SK-N-SH treated with all-trans-retinoic acid at 6 μM for 48 hours (cell line): ENCODE results near the gene C6orf132.

Source experiments
- ATAC-seq: fragments of 200-7000 bp; cut with Tn5 transposase; 3 replicates; pipeline ENCODE4 v1.9.1; 2020; ENCODE audit warnings: mild to moderate bottlenecking, moderate library complexity
- ARNTL ChIP-seq: fragments of 450-650 bp; formaldehyde crosslinking; IDR thresholded peaks from 2 replicates; pipeline ENCODE4 v1.5.0; 2020; ENCODE audit warnings: low read depth, mild to moderate bottlenecking, moderate library complexity, borderline replicate concordance
- BACH2 ChIP-seq: fragments of 250-450 bp; sonication (Bioruptor Pico); IDR thresholded peaks from 2 replicates; pipeline ENCODE4 v1.9.0; 2021; ENCODE audit warnings: mild to moderate bottlenecking, borderline replicate concordance
- CREB5 ChIP-seq: fragments of 250-450 bp; sonication (Bioruptor Pico); IDR thresholded peaks from 2 replicates; pipeline ENCODE4 v1.5.1; 2020; ENCODE audit warnings: low read depth, mild to moderate bottlenecking, moderate library complexity
- CSDC2 ChIP-seq: fragments of 250-450 bp; sonication (Bioruptor Pico); IDR thresholded peaks from 2 replicates; pipeline ENCODE4 v1.5.0; 2020; ENCODE audit warnings: mild to moderate bottlenecking, moderate library complexity
- CSRNP3 ChIP-seq: fragments of 250-450 bp; sonication (Bioruptor Pico); IDR thresholded peaks from 2 replicates; pipeline ENCODE4 v1.5.1; 2021; ENCODE audit warnings: mild to moderate bottlenecking, moderate library complexity
- GLIS3 ChIP-seq: fragments of 250-450 bp; sonication (Bioruptor Pico); IDR thresholded peaks from 2 replicates; pipeline ENCODE4 v1.5.0; 2020; ENCODE audit warnings: mild to moderate bottlenecking, moderate library complexity
- ISL1 ChIP-seq: fragments of 250-450 bp; sonication (Bioruptor Pico); IDR thresholded peaks from 2 replicates; pipeline ENCODE4 v2.1.2; 2022; ENCODE audit warnings: mild to moderate bottlenecking, moderate library complexity
- OSR1 ChIP-seq: fragments of 250-450 bp; sonication (Bioruptor Pico); IDR thresholded peaks from 2 replicates; pipeline ENCODE4 v1.8.0; 2022; ENCODE audit warnings: moderate library complexity, mild to moderate bottlenecking, inconsistent platforms
- PATZ1 ChIP-seq: fragments of 250-450 bp; sonication (Bioruptor Pico); IDR thresholded peaks from 2 replicates; pipeline ENCODE4 v1.8.0; 2020; ENCODE audit warnings: mild to moderate bottlenecking, moderate library complexity, borderline replicate concordance
- POU6F1 ChIP-seq: fragments of 250-450 bp; sonication (Bioruptor Pico); IDR thresholded peaks from 2 replicates; pipeline ENCODE4 v1.8.0; 2021; ENCODE audit warnings: low read depth, mild to moderate bottlenecking, moderate library complexity, borderline replicate concordance
- PPARA ChIP-seq: fragments of 250-450 bp; sonication (Bioruptor Pico); IDR thresholded peaks from 2 replicates; pipeline ENCODE4 v1.5.0; 2020; ENCODE audit warnings: mild to moderate bottlenecking, borderline replicate concordance
- RARB ChIP-seq: fragments of 250-450 bp; sonication (Bioruptor Pico); IDR thresholded peaks from 2 replicates; pipeline ENCODE4 v1.8.0; 2021; ENCODE audit warnings: mild to moderate bottlenecking, moderate library complexity
- SNAI2 ChIP-seq: fragments of 250-450 bp; sonication (Bioruptor Pico); IDR thresholded peaks from 2 replicates; pipeline ENCODE4 v1.5.0; 2020; ENCODE audit warnings: mild to moderate bottlenecking, moderate library complexity
- TCF4 ChIP-seq: fragments of 250-450 bp; sonication (Bioruptor Pico); IDR thresholded peaks from 2 replicates; pipeline ENCODE4 v1.8.0; 2021; ENCODE audit warnings: mild to moderate bottlenecking, moderate library complexity, borderline replicate concordance
- TOX ChIP-seq: fragments of 250-450 bp; sonication (Bioruptor Pico); IDR thresholded peaks from 2 replicates; pipeline ENCODE4 v1.8.0; 2021; ENCODE audit warnings: mild to moderate bottlenecking, moderate library complexity, borderline replicate concordance
- TSHZ2 ChIP-seq: fragments of 250-450 bp; sonication (Bioruptor Pico); IDR thresholded peaks from 2 replicates; pipeline ENCODE4 v1.5.0; 2020; ENCODE audit warnings: mild to moderate bottlenecking, moderate library complexity
- ZC3H10 ChIP-seq: fragments of 250-450 bp; sonication (Bioruptor Pico); IDR thresholded peaks from 2 replicates; pipeline ENCODE4 v1.5.1; 2021; ENCODE audit warnings: mild to moderate bottlenecking, moderate library complexity
- ZFP3 ChIP-seq: fragments of 250-450 bp; sonication (Bioruptor Pico); IDR thresholded peaks from 2 replicates; pipeline ENCODE4 v1.5.0; 2020; ENCODE audit warnings: mild to moderate bottlenecking, moderate library complexity
- ZFP30 ChIP-seq: fragments of 450-650 bp; formaldehyde crosslinking; IDR thresholded peaks from 2 replicates; pipeline ENCODE4 v1.5.0; 2022; ENCODE audit warnings: mild to moderate bottlenecking, moderate library complexity
- ZNF565 ChIP-seq: fragments of 450-650 bp; formaldehyde crosslinking; conservative IDR thresholded peaks from 2 replicates; pipeline ENCODE4 v1.5.0; 2020; ENCODE audit warnings: low read depth, mild to moderate bottlenecking, moderate library complexity
- ZNF70 ChIP-seq: fragments of 450-650 bp; formaldehyde crosslinking; IDR thresholded peaks from 2 replicates; pipeline ENCODE4 v1.5.0; 2020; ENCODE audit warnings: mild to moderate bottlenecking, moderate library complexity

Gene C6orf132

GRCh38 chr6:42105156-42105648 lies 37.2 kb downstream of the C6orf132 start:
- no peak for ATAC-seq
- TF ChIP-seq ZNF565 (CRISPR knock-in tag) (no peak), ARNTL (CRISPR knock-in tag) (no peak), BACH2 (CRISPR knock-in tag) (no peak), GLIS3 (CRISPR knock-in tag) (no peak), TSHZ2 (CRISPR knock-in tag) (no peak), ZC3H10 (CRISPR knock-in tag) (no peak), POU6F1 (CRISPR knock-in tag) (no peak), PPARA (CRISPR knock-in tag) (no peak)

- ATAC-seq: no peak
- TF ChIP-seq CSDC2 (CRISPR knock-in tag) (no peak), TCF4 (no peak), BACH2 (CRISPR knock-in tag) (no peak), ZFP30 (CRISPR knock-in tag) (no peak), POU6F1 (CRISPR knock-in tag) (no peak), ZFP3 (CRISPR knock-in tag) (no peak), ZNF70 (CRISPR knock-in tag) (no peak), RARB (CRISPR knock-in tag) (no peak), TOX (CRISPR knock-in tag) (no peak), OSR1 (CRISPR knock-in tag) (no peak), SNAI2 (CRISPR knock-in tag) (no peak), CSRNP3 (no peak), TSHZ2 (CRISPR knock-in tag) (no peak), ZC3H10 (CRISPR knock-in tag) (no peak), CREB5 (CRISPR knock-in tag) (no peak), PATZ1 (CRISPR knock-in tag) (no peak), PPARA (CRISPR knock-in tag) (no peak), ISL1 (CRISPR knock-in tag) (no peak)
- TF ChIP-seq, all 23 proteins: peak for 0
Observed at GRCh38 chr6:42104804-42105125, 37.7 kb downstream of the C6orf132 start.
